Tibial artery (tissue), 4 donors: ENCODE data around the gene FNBP1.
"Not testable (repeated sequence)": the region's sequence is repeated elsewhere in the genome, so short reads cannot be mapped to it uniquely, and the experiment has no call there.

Source experiments
- DNase-seq, 2 donors: peaks; one replicate each; pipeline ENCODE4 v3.0.0-alpha.2; 2019
- H3K27ac ChIP-seq, 2 donors: fragments of 200-600 bp; sonication (generic) in 1 of 2; 1 replicate in 1 of 2; 2 replicates in 1 of 2; pipeline ENCODE4 v1.5.1; 2018 to 2019; ENCODE audit warnings: mild to moderate bottlenecking in 1 of 2
- H3K27me3 ChIP-seq, 2 donors: fragments of 200-600 bp; sonication (generic) in 1 of 2; one replicate each; pipeline versions ENCODE4 v1.5.1 to v1.6.0; 2016 to 2019
- H3K36me3 ChIP-seq, 3 donors: fragments of 200-600 bp; sonication (generic) in 2 of 3; one replicate each; pipeline ENCODE4 v1.5.1; 2016 to 2019; ENCODE audit warnings: mild to moderate bottlenecking in 2 of 3
- H3K4me1 ChIP-seq, 4 donors: fragments of 200-600 bp; sonication (generic) in 2 of 4; 1 replicate in 3 of 4; 2 replicates in 1 of 4; pipeline ENCODE4 v1.5.1; 2016 to 2019
- H3K4me3 ChIP-seq, 2 donors: fragments of 200-600 bp; sonication (generic) in 1 of 2; 1 replicate in 1 of 2; 2 replicates in 1 of 2; pipeline ENCODE4 v1.5.1; 2018 to 2019; ENCODE audit warnings: mild to moderate bottlenecking in 2 of 2
- H3K9me3 ChIP-seq, 3 donors: fragments of 200-600 bp; sonication (generic) in 1 of 3; one replicate each; pipeline ENCODE4 v1.5.1; 2016 to 2019
- CTCF ChIP-seq, 2 experiments: fragments of 200-600 bp in 1 of 2; fragments of 450-650 bp in 1 of 2; IDR thresholded peaks; one replicate each; pipeline ENCODE4 v1.5.1; 2017 to 2019; ENCODE audit warnings: antibody characterized with exemption in 2 of 2, mild to moderate bottlenecking in 1 of 2, moderate library complexity in 1 of 2
- intact Hi-C: fragments of 100-400 bp; cut with DNase I; formaldehyde crosslinking; loops from one replicate; pipeline ENCODE4 v1.15.0; 2023; ENCODE audit warnings: low total_unique reads

FNBP1 gene

GRCh38 chr9:130021123-130021522, 21.9 kb downstream of the FNBP1 start:
- TF ChIP-seq CTCF (IDR thresholded peaks at IDR 0.05), result no peak

GRCh38 chr9:130020618-130021017, 22.4 kb downstream of the FNBP1 start:
- Histone ChIP-seq H3K4me3 (no peak overlapping the region), H3K4me1 (peaks cover 10 to 82% (median 39%) of the 10 kb centered on the region in 4 donors), H3K27ac (peak overlapping the region in 1 of 2 donors; percentile 39), H3K36me3 (peaks cover 0 to 5% (median 0%) of the 10 kb centered on the region in 3 donors), H3K9me3 (no peaks in the 10 kb centered on the region), H3K27me3 (no peaks in the 10 kb centered on the region)
- no peak for DNase-seq
- TF ChIP-seq CTCF (IDR thresholded peaks at IDR 0.05), result no peak
- intact Hi-C loops, result loop anchor here (10.0 kb wide), 1 partner anchor 76 kb away; no protein-coding TSS in a partner anchor

More at GRCh38 chr9:130021123-130021522, 21.9 kb downstream of the FNBP1 start:
- peaks cover 0 to 4% (median 0%) of the 10 kb centered on the region in 3 donors for H3K36me3 ChIP-seq
- no peak overlapping the region for H3K4me3 ChIP-seq
- peak overlapping the region in 1 of 2 donors; percentile 39 for H3K27ac ChIP-seq
- H3K9me3 ChIP-seq, result no peaks in the 10 kb centered on the region
- no peaks in the 10 kb centered on the region for H3K27me3 ChIP-seq
- H3K4me1 ChIP-seq, result peaks cover 10 to 82% (median 38%) of the 10 kb centered on the region in 4 donors
- no peak for DNase-seq
- intact Hi-C loops, result loop anchor here (10.0 kb wide), 1 partner anchor 76 kb away; no protein-coding TSS in a partner anchor

GRCh38 chr9:130018265-130018664, 24.7 kb downstream of the FNBP1 start:
- peaks cover 9 to 65% (median 26%) of the 10 kb centered on the region in 4 donors for H3K4me1 ChIP-seq
- intact Hi-C loops, result no loop called here

GRCh38 chr9:130017510-130017909, 25.5 kb downstream of the FNBP1 start:
- intact Hi-C loops, H3K4me3 ChIP-seq, H3K27me3 ChIP-seq, H3K36me3 ChIP-seq, H3K9me3 ChIP-seq, DNase-seq: not testable (repeated sequence)
- Histone ChIP-seq H3K27ac (peak overlapping the region; percentile 13 to 40), H3K4me1 (peaks cover 3 to 57% (median 22%) of the 10 kb centered on the region in 4 donors)

More at GRCh38 chr9:130018265-130018664, 24.7 kb downstream of the FNBP1 start:
- no peaks in the 10 kb centered on the region for H3K27me3 ChIP-seq
- no peak for TF ChIP-seq CTCF (IDR thresholded peaks at IDR 0.05)
- DNase-seq, result no peak
- H3K36me3 ChIP-seq, result peaks cover 0 to 5% (median 0%) of the 10 kb centered on the region in 3 donors
- no peaks in the 10 kb centered on the region for H3K9me3 ChIP-seq
- no peak overlapping the region for H3K4me3 ChIP-seq
- peak overlapping the region in 1 of 2 donors; percentile 5 for H3K27ac ChIP-seq

- Histone ChIP-seq H3K27ac (peak overlapping the region; percentile 13 to 40), H3K9me3 (no peaks in the 10 kb centered on the region), H3K27me3 (no peaks in the 10 kb centered on the region), H3K36me3 (peaks cover 0 to 5% (median 0%) of the 10 kb centered on the region in 3 donors), H3K4me1 (peaks cover 3 to 53% (median 20%) of the 10 kb centered on the region in 4 donors), H3K4me3 (no peak overlapping the region)
- TF ChIP-seq CTCF (IDR thresholded peaks at IDR 0.05), result no peak
- intact Hi-C loops, result no loop called here
- no peak for DNase-seq
Observed at GRCh38 chr9:130017076-130017475, 25.9 kb downstream of the FNBP1 start.

- Histone ChIP-seq H3K36me3 (peaks cover 0 to 5% (median 0%) of the 10 kb centered on the region in 3 donors), H3K4me3 (no peak overlapping the region), H3K27ac (no peak overlapping the region), H3K4me1 (peaks cover 0 to 42% (median 11%) of the 10 kb centered on the region in 4 donors), H3K9me3 (no peaks in the 10 kb centered on the region), H3K27me3 (no peaks in the 10 kb centered on the region)
- intact Hi-C loops, result no loop called here
- TF ChIP-seq CTCF (IDR thresholded peaks at IDR 0.05), result no peak
- no peak for DNase-seq
Observed at GRCh38 chr9:130015353-130016019, 27.5 kb downstream of the FNBP1 start.
